GM13976 (cell line): ENCODE measurements around the gene HOXD1.

Experiments used
- DNase-seq: peaks from one replicate; pipeline ENCODE4 v3.0.0; 2012; ENCODE audit warnings: low spot score
- CTCF ChIP-seq: IDR thresholded peaks from 2 replicates; pipeline ENCODE4 v1.5.1; 2012; ENCODE audit warnings: borderline replicate concordance, mild to moderate bottlenecking; ENCODE audit not compliant: insufficient read depth; ENCODE audit errors: extremely low read depth, missing control alignments, control extremely low read depth
- in situ Hi-C: fragments of 300-500 bp; cut with MboI; formaldehyde crosslinking; loops from one replicate; pipeline ENCODE4 v1.12.0; 2022; ENCODE audit warnings: low sequenced_read_pairs, mixed read lengths, inconsistent platforms; ENCODE audit not compliant: unreplicated experiment

Gene HOXD1

GRCh38 chr2:176193048-176193447 lies 4.6 kb downstream of the HOXD1 start:
- no peak for TF ChIP-seq CTCF
- in situ Hi-C loops: no loop called here
- no peak for DNase-seq

GRCh38 chr2:176199902-176200301 lies 11.4 kb downstream of the HOXD1 start:
- no peak for TF ChIP-seq CTCF
- in situ Hi-C loops: no loop called here
- no peak for DNase-seq

GRCh38 chr2:176200971-176201370 lies 12.5 kb downstream of the HOXD1 start:
- DNase-seq: no peak
- TF ChIP-seq CTCF: no peak
- in situ Hi-C loops: no loop called here

- DNase-seq: no peak
- TF ChIP-seq CTCF: no peak
- in situ Hi-C loops: no loop called here
Measured at GRCh38 chr2:176202491-176202890, 14.0 kb downstream of the HOXD1 start.

- in situ Hi-C loops: no loop called here
- no peak for TF ChIP-seq CTCF
- DNase-seq: no peak
Measured at GRCh38 chr2:176205126-176205525, 16.7 kb downstream of the HOXD1 start.

- in situ Hi-C loops: no loop called here
- DNase-seq: no peak
- no peak for TF ChIP-seq CTCF
Measured at GRCh38 chr2:176206136-176206535, 17.7 kb downstream of the HOXD1 start.

GRCh38 chr2:176206682-176207081 lies 18.2 kb downstream of the HOXD1 start:
- in situ Hi-C loops: no loop called here
- no peak for TF ChIP-seq CTCF
- no peak for DNase-seq
